GM18507 (cell line): ENCODE measurements around the gene EHD1.
"Not testable (repeated sequence)": the region's sequence is repeated elsewhere in the genome, so short reads cannot be mapped to it uniquely, and the experiment has no call there.

Source experiments
- DNase-seq: peaks from one replicate; pipeline ENCODE4 v3.0.0; 2011; ENCODE audit warnings: low read depth; ENCODE audit not compliant: insufficient read length; ENCODE audit errors: extremely low spot score
- FAIRE-seq: peaks from 2 replicates; lab custom pipeline; 2011; peaks lifted over from hg19 to GRCh38; lab: Jason Lieb, UNC

The EHD1 gene

DNA sequence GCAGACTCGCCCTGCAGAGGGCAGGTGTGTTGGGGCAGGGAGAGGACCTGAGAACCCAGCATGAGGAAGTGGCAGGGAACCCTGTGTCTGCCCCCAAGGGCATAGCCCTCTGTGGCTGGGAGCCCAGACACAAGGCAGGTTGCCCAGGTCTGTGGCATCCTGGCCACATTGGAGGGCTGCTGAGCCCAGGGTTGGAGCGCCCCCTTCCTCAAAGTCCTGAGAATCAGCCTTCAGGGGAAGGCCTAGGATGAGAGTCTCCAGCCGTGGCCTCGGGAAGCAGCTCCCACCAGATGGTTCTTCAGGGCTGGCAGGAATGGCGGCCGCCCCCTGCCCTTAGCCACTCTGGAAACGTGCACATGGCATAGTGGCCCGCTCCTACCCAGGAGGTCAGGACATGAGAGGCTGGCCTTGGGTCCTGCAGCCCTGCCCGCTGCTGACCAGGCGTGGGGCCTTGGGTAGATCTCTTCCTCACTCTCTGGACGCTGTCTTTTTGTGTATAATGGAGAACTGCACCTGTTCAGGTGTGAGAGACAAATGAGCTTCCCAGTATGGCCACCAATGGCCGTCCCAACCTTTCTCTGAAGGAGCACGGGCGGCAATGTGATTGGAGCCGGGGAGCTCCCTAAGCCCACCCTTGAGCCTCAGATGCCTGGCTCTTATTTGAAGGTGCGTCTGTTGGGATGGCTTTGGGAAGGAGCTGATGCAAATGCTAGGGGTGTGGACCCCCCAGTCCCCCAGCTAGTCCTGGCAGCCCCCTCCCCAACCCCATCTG is 29.4 kb downstream of the EHD1 start:
- FAIRE-seq (no peak), DNase-seq (no peak)

GRCh38 chr11:64848214-64848825 is 30.1 kb downstream of the EHD1 start:
- peak; percentile 24 for FAIRE-seq

GRCh38 chr11:64846998-64847666 is 31.3 kb downstream of the EHD1 start:
- DNase-seq (peak; percentile 78), FAIRE-seq (peak; percentile 87)

More at GRCh38 chr11:64848214-64848825, 30.1 kb downstream of the EHD1 start:
- DNase-seq = no peak

- FAIRE-seq, DNase-seq: not testable (repeated sequence)
Observed at GRCh38 chr11:64845776-64846129, 32.7 kb downstream of the EHD1 start.

- DNase-seq = no peak
- no peak for FAIRE-seq
Observed at GRCh38 chr11:64845129-64845775, 33.2 kb downstream of the EHD1 start.

DNA sequence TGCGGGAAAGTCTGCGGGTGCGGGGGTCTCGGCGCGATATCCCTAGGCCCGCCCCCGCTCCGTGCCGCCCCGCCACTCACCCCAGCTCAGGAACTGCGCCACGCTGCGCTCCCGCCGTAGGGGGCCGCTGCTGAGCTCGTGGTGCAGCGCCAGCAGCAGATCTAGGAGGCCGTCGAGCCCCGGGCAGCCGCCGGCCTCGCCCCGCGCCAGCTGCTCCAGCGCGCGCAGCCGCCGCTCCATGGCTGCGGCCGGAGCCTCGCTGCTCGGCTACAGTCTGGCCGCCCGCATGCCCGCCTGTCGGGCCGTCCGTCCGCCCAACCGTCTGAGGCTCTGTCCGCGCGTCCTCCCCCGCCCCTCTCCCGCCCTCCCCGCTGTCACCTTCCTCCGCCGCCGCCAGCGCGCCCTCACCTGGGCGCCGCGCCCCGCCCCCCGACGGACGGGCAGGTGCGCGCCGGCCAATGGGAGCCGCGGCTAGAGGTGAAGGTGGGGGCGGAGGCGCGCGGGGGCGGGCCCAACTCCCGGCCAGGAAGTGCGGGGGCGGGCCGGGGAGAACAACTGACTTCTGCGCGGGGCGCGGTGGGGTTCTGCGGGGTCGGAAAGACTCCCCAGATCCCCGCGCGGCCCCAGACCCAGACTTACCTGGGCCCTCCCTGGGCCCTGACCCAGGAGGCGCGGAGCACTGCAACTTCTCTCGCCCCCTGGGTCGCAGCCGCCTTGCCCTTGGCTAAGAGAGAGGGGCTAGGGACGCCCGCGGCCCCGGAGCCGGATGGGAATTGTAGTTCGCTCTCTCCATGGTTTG is 33.9 kb downstream of the EHD1 start, which contains the start of gene CDC42BPG:
Gene CDC42BPG (minus strand): TSS at position 324 of the 799 bp plus-strand sequence. CDS start 84 bp downstream, at position 240.
- FAIRE-seq = no peak

DNA sequence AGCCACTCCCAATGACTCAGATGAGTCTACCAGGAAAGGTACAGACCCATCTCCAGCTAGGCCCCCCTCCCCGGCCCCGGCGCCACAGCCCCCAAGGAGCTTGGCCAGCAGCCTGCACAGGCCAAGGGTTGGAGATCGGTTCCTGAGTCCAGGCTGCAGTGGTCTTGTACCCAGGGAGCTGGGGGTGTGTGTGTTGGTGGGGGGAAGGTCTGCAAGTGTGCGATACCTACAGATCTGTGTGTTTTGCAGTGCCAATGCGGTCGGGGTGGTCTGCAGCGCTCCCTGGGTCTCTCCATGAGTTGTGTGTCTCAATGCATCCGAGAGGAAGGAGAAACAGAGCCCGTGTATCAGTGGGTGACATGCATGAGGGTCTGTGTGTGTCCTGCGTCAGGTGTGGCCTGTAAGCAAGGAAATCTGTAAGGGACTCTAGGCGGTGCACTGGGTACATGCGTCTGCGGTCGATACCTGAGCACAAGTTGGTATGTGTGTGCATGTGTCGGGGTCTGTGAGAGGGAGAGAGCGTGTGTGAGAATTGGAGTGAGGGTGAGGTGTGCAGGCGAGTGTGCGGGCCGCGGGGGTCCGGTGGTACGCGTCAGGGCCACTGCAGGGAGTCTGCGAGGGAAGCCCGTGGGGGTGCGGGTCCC is 34.6 kb downstream of the EHD1 start:
- FAIRE-seq = no peak
- no peak for DNase-seq

More for the DNA sequence above, 33.9 kb downstream of the EHD1 start, which contains the start of gene CDC42BPG:
- DNase-seq = peak; percentile 68

DNA sequence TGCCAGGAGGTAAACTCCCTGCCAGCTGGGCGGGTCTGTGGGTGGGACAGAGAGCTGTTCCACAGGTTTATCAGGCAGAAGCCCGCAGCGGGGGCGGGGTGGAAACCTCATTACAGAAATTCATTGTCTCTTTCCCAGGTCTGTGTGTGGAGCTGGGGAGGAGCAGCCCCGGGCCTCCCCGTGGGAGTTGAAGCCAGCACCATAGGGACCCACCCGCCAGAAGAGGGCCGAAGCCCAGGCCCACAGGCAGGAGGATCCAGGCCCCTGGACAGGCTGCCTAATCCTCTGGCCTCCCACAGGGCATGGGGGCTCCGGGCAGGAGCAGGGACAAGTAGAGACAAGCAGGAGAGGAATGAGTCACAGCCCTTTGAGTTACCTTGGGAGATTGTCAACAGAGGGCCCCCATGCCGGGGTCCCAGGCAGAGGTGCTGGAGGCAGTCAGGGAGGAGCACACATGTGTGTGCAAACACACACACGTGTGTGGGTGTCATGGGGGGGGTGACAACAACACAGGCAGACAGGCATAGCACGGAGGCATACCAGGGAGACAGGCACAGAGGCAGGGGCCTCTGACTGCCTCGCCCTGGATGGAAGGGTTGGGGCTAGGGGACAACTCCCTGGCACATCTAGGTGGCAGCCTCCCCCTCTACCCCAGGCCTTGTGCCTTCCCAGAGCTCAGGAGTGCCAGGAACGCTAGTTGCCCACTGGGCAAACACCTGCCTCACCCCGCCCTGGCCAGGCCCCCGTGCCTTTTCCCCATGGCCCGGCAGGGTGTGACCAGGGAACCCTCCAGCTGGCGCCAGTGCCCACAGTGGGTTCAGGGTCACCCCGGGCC is 35.4 kb downstream of the EHD1 start:
- no peak for FAIRE-seq
- no peak for DNase-seq

DNA sequence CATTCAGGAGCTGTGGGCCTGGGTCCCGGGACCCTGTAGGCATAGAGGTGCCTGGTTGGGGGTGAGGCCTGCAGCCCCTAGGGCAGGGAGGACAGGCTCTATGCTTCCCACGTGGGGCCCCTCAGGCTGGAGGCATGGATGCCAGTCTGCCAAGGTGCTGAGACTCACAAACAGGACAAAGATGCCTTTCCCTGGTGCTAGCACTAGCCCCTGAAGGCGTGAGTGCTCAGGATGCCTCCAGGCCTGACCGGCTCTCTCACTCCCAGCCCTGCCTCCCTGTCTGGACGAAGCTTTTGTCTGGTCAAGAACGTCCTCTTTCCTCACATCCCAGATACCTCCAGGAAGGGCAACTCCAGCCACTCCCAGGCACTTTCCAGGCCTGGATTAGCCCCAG is 36.1 kb downstream of the EHD1 start:
- DNase-seq = no peak
- no peak for FAIRE-seq

GRCh38 chr11:64841592-64842365 is 36.6 kb downstream of the EHD1 start:
- DNase-seq = no peak
- no peak for FAIRE-seq

GRCh38 chr11:64839887-64840782 is 38.3 kb downstream of the EHD1 start:
- no peak for FAIRE-seq
- DNase-seq = no peak

DNA sequence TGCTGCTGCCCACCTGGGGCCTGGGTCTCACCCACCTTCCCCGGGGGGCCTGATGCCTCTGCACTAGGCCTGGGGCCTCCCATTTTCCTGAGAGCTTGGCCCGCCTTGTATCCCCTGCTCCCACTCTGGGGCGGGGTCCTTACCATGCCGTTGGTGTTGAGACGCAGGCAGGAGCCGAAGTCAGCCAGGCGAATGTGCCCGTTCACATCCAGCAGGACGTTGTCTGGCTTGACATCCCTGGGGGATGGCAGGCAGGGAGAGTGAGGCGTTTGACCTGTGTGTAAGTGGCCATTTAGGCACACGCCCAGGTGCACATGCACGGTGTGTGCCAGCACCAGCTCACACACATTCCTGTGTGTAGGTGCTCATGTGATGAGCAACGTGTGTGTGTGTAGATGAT is 39.1 kb downstream of the EHD1 start:
- no peak for DNase-seq
- FAIRE-seq = no peak

DNA sequence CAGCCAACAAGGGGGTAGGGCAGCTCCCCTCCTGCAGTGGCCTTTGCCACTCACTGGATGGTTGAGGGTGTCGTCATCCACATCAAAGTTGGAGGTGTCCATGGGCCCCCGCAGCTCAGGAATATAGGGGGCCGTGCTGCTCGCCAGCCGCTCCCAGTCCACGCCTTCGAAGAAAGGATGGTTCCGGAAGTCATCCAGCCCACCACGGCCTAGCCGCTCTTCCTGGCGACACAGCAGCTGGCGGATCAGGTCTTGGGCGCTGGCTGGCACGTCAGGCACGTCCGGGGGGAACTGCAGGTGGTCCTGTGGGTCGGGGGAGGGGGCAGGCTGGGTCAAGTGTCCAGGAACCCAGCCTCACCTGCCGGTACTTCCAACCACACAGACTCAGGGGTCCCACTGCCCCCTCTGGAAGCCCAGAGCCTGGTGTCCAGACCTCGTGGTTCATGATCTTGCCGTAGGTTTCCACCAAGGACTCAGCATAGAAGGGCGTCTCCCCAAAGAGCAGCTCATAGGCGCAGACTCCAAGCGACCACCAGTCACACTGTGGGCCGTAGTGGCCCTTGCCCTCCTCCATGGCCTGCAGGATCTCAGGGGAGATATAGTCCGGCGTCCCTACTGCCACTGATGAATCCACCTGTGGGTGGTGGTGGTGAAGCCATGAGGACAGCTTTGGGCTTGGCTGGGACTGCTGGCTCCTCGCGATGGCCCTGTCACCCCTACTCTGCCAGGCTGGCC is 39.7 kb downstream of the EHD1 start:
- no peak for DNase-seq
- FAIRE-seq = no peak

DNA sequence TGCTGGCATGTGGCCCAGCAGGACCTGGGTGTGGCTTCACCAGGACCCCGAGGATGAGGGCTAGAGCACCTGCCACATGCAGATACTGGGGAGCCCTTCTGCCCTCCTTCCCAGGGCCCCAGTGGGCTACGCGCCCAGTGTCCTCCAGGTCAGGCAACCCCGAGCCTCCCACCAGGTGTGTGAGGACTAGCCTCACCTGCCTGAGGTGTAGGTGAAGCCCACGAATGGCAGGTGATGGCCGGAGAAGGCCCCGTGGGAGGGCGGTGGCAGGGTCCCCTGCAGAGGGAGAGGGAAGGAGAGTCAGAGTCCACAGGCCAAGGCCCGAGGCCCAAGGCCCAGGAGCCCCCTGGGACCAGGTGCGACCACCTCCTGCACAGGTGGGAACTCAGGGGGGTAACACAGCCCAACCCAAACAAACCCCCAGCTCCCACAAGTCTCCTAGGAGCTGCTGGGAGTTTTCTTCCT is 40.5 kb downstream of the EHD1 start:
- DNase-seq (no peak), FAIRE-seq (no peak)

- DNase-seq = no peak
- no peak for FAIRE-seq
Observed at GRCh38 chr11:64836448-64837072, 41.9 kb downstream of the EHD1 start.
